HG03342 (cell line): ENCODE measurements around the gene PRRT4.

ENCODE experiments used
- ATAC-seq: cut with Tn5 transposase; IDR thresholded peaks from one replicate; pipeline ENCODE4 v1.9.1; 2021; ENCODE audit warnings: mild to moderate bottlenecking, moderate library complexity; ENCODE audit not compliant: unreplicated experiment

Gene PRRT4

DNA sequence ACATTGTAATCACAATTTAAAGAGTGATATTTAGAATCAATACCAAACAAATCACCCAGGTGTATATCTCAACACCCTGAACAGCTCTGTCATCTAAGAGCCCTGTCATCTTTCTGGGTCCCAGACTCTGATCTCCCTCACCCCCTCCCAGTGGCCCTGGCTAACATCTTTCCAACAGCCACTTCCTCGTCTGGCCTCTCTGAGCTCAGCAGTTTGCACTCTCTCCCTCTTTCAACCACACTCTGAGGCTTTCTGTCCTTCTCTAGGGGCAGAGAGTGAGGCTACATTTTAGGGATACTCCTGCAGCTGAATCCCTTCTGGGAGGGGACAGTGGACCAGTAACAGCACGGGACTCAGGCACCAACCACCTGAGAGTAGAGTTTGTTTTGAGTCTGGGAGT is 17.1 kb upstream of the PRRT4 start:
- no peak for ATAC-seq

DNA sequence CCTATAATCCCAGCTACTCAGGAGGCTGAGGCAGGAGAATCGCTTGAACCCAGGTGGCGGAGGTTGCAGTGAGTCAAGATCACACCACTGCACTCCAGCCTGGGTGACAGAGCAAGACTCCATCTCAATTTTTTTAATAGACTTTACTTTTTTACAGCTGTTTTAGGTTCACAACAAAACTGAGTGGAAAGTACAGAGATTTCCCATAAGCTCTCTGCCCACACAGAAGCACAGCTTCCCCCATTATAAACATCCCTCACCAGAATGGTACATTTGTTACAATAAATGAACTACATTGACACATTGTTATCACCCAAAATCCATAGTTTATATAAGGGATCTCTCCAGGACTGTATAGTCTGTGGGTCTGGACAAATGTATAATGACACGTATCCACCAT is 14.6 kb upstream of the PRRT4 start:
- ATAC-seq = no peak

DNA sequence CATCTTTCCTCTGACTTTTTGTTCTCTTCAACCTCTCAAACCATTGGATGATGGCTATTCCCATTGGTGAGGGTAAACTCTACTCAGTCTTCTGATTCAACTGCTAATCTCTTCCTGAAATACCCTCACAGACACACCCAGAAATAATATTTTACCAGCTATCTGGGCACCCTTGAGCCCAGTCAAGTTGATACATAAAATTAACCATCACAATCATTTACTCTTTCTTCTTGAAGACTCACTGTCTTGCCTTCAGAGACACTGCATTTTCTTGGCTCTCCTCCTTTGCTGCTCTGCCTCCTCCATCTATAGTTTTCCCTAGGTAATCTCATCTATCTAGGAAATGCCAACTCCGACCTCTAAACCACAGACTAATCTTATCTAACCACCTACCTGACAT is 12.6 kb upstream of the PRRT4 start:
- no peak for ATAC-seq

DNA sequence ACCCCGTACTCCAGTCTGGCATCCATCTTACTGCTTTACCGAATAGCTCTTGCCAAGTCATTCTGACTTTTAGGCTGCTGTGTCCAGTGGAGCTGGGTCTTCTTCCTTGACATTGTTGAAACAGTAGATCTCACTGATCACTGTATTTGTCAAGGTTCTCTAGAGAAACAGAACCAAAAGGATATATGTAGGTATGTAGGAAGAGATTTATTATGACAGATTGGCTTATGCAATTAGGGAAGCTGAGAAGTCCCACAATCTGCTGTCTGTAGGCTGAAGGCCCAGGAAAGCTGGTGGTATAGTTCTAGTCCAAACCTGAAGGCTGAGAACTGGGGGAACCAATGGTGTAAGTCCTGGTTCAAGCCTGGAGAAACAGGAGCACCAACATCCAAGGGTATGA is 12.1 kb upstream of the PRRT4 start:
- ATAC-seq = no peak

DNA sequence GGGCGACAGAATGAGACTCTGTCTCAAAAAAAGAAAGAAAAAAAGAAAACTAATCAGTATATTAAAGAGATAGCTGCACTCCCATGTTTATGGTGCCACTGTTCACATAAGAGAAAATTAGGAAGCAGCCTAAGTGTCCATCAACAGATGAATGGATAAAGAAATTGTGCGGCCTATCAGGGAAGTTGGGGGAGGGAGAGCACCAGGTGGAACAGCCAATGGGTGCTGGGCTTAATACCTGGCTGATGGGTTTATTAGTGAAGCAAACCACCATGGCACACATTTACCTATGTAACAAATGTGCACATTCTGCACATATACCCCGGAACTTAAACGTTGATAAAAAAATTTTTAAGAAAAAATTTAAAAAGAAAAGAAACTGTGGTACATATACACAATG is 9.0 kb upstream of the PRRT4 start:
- ATAC-seq = no peak

DNA sequence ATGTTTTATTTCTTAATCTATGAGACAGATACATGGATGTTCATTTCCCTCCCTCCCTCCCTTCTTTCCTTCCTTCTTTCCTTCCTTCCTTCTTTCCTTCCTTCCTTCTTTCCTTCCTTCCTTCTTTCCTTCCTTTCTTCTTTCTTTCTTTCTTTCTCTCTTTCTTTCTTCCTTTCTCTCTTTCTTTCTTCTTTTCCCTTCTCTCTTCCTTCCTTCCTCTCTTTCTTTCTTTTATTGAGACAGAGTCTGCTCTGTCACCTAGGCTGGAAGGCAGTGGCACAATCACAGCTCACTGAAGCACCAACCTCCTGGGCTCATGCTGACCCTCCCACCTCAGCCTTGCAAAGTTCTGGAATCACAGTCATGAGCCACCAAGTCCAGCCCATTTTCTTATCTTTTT is 5.5 kb upstream of the PRRT4 start:
- ATAC-seq = no peak

DNA sequence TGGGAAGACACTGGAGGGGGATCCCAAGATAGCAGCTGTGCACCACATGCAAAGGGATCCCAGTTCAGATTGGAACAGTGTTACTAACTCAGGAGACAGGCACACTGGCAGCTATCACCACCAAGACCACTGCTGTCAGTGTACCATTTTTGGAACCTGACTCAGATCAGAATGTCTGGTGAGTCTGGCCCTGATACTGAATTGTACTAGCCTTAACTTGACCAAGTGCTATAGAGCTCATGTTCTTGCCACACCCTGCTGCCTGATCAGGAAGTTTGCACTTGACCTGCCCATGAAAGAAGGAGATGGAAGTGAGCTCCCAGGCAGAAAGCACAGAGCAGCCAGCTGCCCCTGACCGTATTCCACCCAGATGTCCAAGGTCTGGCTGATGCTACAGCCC is 4.8 kb upstream of the PRRT4 start:
- ATAC-seq = no peak

DNA sequence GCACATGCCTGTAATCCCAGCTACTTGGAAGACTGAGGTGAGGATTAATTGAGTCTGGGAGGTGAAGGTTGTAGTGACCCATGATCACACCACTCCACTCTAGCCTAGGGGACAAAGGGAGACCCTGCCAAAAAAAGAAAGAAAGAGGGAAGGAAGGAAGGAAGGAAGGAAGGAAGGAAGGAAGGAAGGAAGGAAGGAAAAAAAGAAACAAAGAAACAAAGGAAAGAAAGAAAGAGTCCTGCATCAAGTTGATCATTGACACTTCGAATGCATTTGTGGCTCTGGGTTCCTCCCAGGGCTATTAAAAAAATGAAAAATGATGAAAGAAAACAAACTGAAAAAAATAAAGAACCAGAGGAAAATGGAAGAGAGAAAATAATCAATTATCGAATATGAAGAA is 3.9 kb upstream of the PRRT4 start:
- no peak for ATAC-seq

DNA sequence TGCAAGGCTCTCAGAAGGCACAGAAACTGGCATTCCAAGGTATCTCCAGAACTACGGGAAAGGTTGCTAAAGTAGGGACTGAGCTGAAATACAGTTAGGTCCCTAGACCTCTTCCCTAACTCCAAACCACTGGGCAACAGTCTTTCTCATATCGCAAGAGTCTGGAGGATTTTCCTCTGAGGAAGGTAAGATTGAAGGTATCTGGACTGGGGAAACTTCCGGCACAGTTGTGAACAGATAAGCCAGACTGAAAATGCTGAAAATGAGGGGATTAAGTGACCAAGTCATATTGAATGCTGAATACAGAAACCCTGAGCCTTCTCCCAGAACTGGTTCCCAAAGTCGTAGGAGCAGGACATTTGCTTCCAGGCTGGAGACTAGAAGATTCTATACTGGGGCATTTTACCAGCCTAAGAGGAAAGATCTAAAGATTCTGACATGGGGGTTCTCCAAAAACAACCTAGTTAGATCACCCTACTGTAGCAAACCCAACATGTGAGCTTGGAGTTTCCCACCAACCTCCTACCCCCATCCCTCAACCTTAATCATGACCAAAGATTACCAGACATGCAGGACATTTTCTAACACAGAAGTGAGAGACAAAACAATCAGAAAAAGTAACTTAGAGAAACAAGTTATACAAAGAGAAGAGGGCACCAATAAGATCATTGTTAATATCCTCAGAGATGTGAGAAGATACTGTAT is 2.8 kb upstream of the PRRT4 start:
- no peak for ATAC-seq

DNA sequence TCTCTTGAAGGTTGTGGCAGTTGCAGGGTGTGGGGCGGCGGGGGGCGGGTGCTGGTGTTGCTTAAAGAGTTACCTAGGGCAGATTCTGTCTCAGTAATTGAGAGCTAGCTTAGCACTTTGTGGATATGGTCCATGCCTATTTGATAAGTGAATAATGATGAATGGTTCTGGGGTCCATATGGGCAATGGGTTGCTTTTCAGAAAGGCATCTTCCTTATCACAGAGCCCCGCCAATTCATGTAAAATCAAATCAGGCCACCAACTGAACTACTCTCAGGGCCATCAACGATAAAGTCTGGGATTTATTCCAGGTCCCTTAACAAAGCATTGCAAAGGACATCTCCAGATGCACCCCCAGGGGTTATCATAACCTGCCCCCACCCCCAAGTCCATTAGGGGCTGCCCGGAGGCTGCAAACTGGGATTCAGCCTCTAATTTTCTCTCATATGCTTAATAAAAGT is 1.8 kb upstream of the PRRT4 start:
- ATAC-seq = no peak

DNA sequence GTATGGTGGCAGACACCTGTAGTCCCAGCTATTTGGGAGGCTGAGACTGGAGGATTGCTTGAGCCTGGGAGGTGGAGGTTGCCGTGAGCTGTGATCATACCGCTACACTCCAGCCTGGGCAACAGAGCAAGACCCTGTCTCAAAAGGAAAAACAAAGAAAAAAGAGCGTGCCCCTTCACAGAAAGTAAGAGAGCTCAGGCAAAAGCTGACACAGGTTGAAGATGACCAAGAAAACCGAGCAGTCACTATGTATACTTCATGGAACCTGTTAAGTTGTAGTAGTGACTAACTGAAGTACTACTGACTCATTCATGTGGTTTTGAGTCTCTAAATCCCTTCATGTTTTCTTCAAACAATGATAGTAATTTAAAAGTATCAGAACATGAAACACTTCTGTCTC is 1.2 kb upstream of the PRRT4 start:
- ATAC-seq = no peak

DNA sequence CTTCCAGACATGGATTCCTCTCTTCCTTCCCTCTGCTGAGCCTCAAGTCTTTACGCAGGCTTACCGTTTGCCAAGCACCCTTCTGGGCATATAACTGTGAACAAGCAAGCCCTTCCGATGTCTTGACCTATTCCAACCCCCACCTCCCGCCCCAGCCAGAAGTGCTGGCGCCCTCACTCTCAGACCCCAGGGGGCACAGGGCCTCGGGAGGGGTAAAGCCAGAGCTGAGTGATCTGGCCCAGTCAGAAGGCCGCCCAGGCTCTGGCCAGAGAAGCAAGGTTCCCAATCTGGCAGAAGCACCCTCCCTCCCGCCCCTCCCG is 1.2 kb downstream of the PRRT4 start:
- no peak for ATAC-seq

DNA sequence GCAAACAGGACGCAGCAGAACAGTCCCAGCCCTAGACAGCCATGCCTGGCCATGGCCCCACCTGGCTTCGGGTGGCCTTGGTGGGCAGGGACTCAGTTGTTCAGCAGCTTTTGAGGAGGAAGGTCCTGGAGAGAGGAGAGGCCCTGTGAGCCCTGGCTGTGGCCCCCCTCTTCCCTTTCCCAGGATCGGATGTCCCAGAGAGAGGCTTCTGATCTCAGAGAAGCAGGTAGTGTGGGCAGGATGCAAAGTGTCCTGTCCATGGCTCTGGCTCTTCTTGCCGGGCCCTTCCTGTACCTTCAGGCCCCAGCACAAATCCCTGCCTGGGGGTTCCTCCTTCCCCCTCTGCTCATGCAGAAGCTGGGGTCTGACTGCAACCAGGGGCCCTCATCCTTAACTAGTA is 1.6 kb downstream of the PRRT4 start:
- ATAC-seq = no peak

DNA sequence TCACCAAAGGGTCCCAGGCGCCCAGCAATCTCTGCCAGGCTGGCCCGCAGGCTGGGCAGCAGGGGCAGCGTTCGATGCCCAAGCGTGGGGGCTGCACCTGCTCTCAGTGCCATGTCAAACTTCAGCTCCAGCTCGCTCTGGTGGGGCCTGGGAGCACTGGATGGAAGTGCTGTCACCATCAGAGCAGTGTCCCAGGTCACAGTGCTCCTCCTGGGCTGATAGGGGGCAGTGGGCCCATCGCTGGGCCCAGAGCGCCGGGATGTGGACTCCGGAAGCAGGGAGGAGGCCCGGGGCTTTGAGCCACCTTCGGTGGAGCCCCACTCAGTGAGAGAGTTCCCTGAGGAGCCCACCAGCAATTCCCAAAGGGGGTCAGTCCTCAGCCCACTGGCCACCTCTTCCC is 2.2 kb downstream of the PRRT4 start:
- no peak for ATAC-seq

DNA sequence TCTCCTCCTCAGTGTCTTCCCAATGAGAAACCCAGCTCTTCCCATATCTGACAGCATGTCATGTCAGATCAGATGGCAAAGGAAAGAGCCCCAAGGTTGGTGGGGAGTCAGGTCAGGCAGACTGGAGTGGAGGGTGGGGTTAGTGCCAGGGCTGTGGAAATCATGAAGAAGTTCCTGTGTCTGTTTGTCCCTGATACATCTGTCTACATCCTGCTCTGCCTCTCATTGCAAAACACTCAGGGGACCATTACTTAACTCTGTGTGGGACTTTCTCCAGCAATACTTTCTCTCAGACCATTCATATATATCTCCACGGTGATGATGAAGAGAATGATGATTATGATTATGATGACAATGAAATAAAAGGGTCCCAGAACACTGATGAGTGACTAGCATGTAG is 3.3 kb downstream of the PRRT4 start:
- ATAC-seq = no peak

DNA sequence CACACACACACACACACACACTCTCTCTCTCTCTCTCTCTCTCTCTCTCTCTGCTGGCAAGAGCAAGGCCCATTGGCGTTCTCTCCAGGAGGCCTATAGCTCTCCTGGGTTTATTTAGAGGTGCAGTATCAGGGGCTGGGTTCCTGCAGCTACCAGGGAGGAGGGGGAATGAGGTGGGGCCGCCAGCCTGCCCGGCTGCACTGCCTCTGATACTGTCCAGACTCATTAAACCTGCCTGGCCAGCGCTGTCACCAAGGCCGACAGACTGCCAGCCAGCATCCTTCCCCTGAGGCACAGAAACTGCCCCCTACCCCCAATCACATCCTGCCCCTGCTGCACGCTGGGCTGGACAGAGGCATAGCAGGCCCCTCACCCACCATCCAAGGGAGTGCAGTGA is 4.3 kb downstream of the PRRT4 start:
- no peak for ATAC-seq

DNA sequence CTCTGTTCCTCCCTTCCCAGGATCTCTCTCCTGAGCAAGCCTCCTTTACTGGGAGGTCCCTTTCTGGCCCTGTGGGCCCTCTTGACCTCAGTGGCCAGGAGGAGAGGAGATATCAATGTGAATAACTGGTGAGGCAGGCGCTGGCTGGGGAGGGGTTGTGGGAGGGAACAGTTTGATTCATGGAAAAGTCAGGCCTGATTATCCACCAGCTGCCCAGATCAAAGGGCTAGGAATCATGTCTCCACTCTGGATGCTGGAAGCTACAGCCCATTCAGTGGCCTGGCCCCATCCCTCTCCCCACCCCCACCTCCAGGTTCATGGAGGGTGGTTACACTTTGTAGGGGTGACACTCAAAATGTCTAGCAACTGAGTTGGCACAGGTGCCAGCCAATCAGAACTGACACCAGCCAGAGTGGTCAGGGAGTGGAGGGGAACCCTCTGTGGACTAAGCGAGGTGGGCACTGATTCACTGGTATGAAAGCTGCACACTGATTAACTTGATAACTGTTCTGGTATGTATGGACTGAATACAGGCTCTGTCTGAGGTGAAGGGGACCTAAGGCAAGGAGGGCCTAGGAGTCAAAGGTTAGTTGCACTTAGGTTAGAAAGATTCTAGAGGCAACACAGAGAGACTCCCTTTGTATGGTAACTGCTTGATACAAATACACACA is 4.8 kb downstream of the PRRT4 start:
- ATAC-seq = no peak

DNA sequence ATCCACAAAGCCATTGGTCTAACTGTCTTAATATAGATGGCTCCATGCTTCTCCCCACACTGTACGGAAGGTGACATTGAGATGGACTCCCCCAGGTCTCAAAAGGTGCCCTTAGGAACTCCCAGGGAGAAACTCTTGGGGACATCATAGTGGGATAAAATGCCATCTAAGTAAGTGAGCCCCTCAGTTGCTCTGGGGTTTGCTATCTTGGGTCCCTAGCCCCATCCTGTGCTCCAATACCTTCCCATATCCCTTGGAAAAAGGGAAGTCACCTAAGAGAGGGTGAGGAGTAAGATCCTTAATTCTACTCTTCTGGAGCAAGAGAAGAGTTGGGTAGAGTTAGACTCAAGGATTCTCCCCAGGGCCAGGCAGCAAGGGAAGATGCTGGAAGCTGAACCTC is 7.9 kb downstream of the PRRT4 start:
- ATAC-seq = no peak

DNA sequence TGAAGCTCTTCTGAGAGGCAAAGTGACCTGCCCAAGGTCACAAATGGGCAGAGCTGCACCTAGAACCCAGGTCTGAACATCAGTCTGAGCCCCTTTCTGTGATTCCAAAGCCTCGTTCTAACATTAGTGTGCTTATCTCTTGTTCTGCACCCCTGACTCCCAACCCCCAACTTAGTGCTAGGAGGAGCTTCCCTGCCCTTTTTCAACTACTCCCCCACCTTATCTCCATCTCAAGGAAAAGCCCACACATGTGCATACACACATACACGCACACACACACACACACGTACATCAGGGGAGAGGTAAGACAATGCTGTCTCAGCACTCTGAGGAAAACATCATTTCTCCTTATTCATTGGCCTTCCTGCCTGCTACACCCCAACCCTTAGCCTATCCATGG is 8.3 kb downstream of the PRRT4 start:
- ATAC-seq = no peak

DNA sequence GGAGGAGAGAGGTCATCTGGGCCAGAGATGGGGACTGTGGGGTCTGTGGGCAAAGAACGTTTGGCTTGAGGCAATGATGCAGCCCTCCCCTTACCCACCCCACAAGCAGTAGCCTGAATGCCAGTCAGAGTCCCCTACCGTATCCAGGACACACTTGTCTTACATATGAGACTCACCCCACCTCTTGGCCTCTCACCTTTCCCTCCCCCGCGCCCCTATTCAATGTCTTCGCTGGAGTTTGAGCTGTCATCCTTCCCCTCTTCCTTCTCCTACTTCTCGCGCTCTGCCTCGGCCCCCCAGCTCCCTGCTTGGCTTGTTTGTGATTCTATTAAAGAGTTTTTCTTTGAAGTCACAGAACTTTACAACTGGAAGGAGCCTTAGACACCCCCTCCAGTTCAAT is 8.9 kb downstream of the PRRT4 start:
- no peak for ATAC-seq

DNA sequence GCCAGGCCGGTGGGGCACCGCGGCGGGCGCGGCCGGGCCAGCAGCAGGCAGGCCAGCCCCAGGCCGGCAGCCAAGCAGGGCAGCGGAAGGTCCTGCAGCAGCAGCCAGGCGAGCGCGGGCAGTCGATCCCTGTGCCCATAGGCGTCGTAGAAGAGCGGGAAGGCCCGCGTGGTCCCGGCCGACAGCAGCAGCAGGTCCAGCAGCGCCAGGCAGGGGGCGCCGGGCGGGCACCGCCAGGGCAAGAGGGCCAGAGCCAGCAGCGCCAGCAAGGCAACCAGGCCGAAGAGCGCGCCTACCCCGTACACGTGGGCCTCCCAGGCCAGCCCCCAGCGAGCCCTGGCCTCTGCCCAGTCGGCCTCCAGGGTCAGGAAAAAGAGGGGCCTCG is 9.3 kb downstream of the PRRT4 start:
- ATAC-seq = no peak

DNA sequence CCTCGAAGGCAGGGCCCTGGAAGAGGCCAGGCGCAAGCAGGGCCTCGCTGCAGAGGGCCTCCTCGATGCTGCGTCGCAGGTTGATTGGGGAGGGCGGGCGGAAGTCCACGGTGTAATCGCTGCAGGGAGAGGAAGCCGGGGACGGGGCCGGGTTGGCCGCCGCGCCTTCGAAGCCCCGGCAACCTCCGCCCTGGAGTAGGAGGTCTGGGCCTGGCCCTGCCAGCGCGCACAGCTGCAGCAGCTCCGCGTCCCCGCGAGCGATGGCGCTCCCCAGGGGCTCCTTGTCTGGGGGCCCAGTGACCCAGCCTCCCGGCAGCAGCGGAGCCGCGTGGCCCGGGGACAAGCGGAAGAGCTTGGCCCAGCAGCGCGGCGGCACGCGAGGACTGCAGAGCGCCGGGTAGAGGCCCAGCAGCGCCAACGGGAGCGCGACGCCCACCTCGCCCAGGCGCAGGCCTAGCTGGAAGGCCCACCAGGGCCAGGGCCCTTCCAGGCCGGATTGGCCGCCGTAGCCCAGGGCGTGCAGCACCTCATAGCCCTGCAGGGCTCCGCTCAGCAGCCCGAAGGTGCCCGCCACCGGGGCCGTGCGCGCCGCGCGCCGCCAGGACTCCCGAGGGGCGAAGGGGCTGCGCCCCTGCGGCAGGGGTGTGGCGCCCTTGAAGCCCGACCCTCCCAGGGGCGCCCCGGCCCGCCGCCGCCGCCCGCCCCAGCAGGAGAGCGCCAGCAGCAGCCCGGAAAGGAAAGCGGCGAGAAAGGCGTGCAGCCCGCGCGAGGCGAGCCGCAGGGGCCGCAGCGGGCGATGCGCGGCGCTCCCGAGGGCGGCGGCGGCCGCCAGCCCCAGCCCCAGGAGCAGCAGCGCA is 10.0 kb downstream of the PRRT4 start:
- ATAC-seq = no peak
